ENCODE results near the gene GLT1D1.

GRCh38 chr12:128933926-128934325 lies 80.6 kb downstream of the GLT1D1 start:
- no peak for TF ChIP-seq CTCF (conservative IDR thresholded peaks at IDR 0.05 in 1 of 2, IDR thresholded peaks at IDR 0.05 in 1 of 2; ENCODE audit: extremely low read depth in 1 of 2, insufficient read depth in 1 of 2, low read depth in 1 of 2, low read length in 2 of 2)
- no peak for TF ChIP-seq EZH2 (IDR thresholded peaks at IDR 0.05; ENCODE audit: borderline replicate concordance, low read length)

Measured in mammary epithelial cell (primary cell).